ENCODE data around the gene MAP4K3. TPM values are rescaled to one million over a fixed set of nuclear protein-coding genes. Genes with fewer than 3 reads are reported as not detected.

The MAP4K3 gene
- total RNA-seq (2022; extraction: Qiagen RNA extraction; ENCODE audit: low read depth) = 15.1 to 22.9 TPM (median 21.5 TPM) in 5 replicates

DNA sequence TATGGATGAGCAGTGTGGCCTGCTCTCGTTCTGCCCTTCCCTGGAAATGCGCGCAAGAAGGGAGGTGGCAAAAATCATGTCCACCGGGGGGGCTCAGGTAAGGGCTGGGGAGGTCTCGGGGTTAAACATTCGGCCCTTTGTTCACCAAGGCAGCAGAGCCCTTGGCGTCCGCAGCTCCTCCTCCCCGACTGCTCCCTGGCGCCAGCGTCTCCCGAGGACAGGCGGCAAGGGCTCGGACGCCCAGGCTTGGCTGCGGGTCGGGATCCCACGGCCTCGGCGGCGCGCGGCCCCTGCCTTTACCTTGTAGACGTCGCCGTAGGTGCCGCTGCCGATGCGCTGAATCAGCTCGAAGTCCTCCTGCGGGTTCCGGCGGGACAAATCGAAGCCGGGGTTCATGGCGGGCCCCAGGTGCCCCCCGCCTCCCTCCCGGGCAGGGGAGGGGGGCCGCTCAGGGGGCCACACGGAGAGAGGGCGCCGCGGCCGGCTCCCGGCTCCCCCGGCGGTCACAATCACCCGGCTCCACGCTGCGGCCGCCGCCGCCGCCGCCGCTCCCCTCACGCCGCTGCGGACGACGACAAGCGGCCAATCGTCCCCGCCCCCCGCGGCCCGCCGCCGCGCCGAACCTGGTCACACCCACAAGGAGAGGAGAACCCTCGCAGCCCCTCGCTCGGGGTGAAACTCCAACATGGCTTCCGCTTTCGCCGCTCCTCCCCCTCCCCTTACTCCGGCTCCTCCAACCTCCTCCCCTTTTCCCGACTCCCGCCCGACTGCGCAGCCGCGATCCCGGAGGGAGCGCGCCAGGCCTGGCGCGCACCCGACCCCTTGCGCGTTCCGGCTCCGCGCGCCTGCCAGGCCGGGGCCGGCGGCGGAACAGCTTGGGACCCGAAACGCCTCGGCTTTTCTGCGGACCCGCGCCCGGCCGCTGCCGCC lies at the start of gene MAP4K3:
TSS of gene MAP4K3 (minus strand) at position 694 of the 930 bp plus-strand sequence. CDS start at position 396, 298 bp downstream.

GRCh38 chr2:39243469-39244123 lies 193.5 kb downstream of the MAP4K3 start, which contains the start of gene CDKL4:
Gene CDKL4 (minus strand): TSS chr2:39243970.

Other genes with a start within 250 kb of the MAP4K3 start
- 0.08 TPM in 1 of 5 replicates, not detected in the others for gene CDKL4, start 193.3 kb downstream of the MAP4K3 start, total RNA-seq (2022; extraction: Qiagen RNA extraction; ENCODE audit: low read depth)
- gene TMEM178A, start 228.6 kb upstream of the MAP4K3 start, total RNA-seq (2022; extraction: Qiagen RNA extraction; ENCODE audit: low read depth) = 0.15 to 0.29 TPM (median 0.28 TPM) in 3 of 5 replicates, not detected in the others

Data from A549 treated with GW870086 at 1 μM for 4 hours (cell line).